Heart right ventricle (tissue), 16 donors: ENCODE measurements around the gene SART3. TPM values are rescaled to one million over a fixed set of nuclear protein-coding genes. Genes with fewer than 3 reads are reported as not detected.

Experiments
- ATAC-seq, 8 donors: fragments of 200-7000 bp; cut with Tn5 transposase; one replicate each; pipeline ENCODE4 v1.9.1; 2020; ENCODE audit warnings: mild to moderate bottlenecking in 8 of 8, moderate library complexity in 8 of 8, moderate number of reproducible peaks in 1 of 8
- DNase-seq, 2 donors: peaks; one replicate each; pipeline ENCODE4 v3.0.0-alpha.2; 2020
- H3K27ac ChIP-seq, 10 donors: fragments of 200-600 bp; sonication (generic) in 2 of 10; one replicate each; pipeline versions ENCODE4 v1.5.0 to v1.8.0; 2020 to 2022; ENCODE audit warnings: mild to moderate bottlenecking in 3 of 10
- H3K27me3 ChIP-seq, 7 donors: fragments of 200-600 bp; one replicate each; pipeline ENCODE4 v1.8.0; 2021 to 2022; ENCODE audit warnings: mild to moderate bottlenecking in 2 of 7
- H3K36me3 ChIP-seq, 9 donors: fragments of 200-600 bp; sonication (generic) in 1 of 9; one replicate each; pipeline versions ENCODE4 v1.5.0 to v1.8.0; 2020 to 2022; ENCODE audit warnings: mild to moderate bottlenecking in 2 of 9
- H3K4me1 ChIP-seq, 9 donors: fragments of 200-600 bp; sonication (generic) in 1 of 9; one replicate each; pipeline versions ENCODE4 v1.5.0 to v1.8.0; 2020 to 2022; ENCODE audit warnings: mild to moderate bottlenecking in 4 of 9
- H3K4me3 ChIP-seq, 10 donors: fragments of 200-600 bp; sonication (generic) in 2 of 10; one replicate each; pipeline versions ENCODE4 v1.5.0 to v1.8.0; 2020 to 2022; ENCODE audit warnings: mild to moderate bottlenecking in 7 of 10, moderate library complexity in 2 of 10
- H3K9me3 ChIP-seq, 11 donors: fragments of 200-600 bp in 10 of 11; sonication (generic) in 2 of 11; one replicate each; pipeline versions ENCODE4 v1.5.0 to v1.8.0; 2013 to 2022; ENCODE audit warnings: mild to moderate bottlenecking in 2 of 11, control low read depth in 1 of 11, moderate library complexity in 1 of 11
- WGBS, 2 donors: extraction: QIAGEN DNeasy Blood & Tissue Kit; methylation state at CpG; one replicate each; pipeline ENCODE4 v1.1.7; 2013; ENCODE audit warnings: inconsistent platforms in 1 of 2; 5-methylcytosine and 5-hydroxymethylcytosine counted together
- intact Hi-C, 10 donors: fragments of 100-400 bp; cut with DNase I; formaldehyde crosslinking; loops; one replicate each; pipeline versions ENCODE4 v1.11.1 to v1.14.2; 2022
- polyA plus RNA-seq, 2 donors: library from polyadenylated mRNA; stranded (reverse); fragments of 200-250 nt; gene quantifications; one replicate each; pipeline ENCODE4 v1.2.3, GENCODE V29; 2013
- total RNA-seq, 10 donors: library from RNA; stranded (reverse); fragmentation: NEBNext Ultra II Directional in 3 of 10; extraction: Animal tissue kit (Norgen Biotek cat#: 25700) in 3 of 10; gene quantifications; one replicate each; pipeline versions ENCODE4 v1.2.1 to v1.2.4, GENCODE V29; 2021 to 2023
- TF ChIP-seq, protein P1 (sequence below), 9 donors: fragments of 200-600 bp; sonication (generic) in 2 of 9; IDR thresholded peaks; one replicate each; pipeline versions ENCODE4 v1.5.0 to v1.8.0; 2021 to 2022; ENCODE audit warnings: antibody characterized with exemption in 9 of 9, mild to moderate bottlenecking in 5 of 9, moderate library complexity in 1 of 9
- donor health status: Arrhythmogenic right ventricular cardiomyopathy.
- donor health status: ischemic (EF 13 %, LVEDD 7.1; RV severe dilation, severe dysfunction).
- donor health status: healthy with polysubstance abuse.
- donor health status: DM: no; HTN: yes; CAD: no.
- donor health status: DM: no; HTN: no; CAD: no.
- donor health status: ischemic (EF 25% LVEDD 6.9; RV normal size, moderate dysfunction).
- donor health status: ischemic (EF 25% LVEDD 5.7; RV mildly dilated, moderate dysfunction).
- donor health status: healthy.
- donor health status: DM: yes; HTN: yes; CAD: no.
- donor health status: Ischemic cardiomyopathy.
- donor health status: ischemic (EF 35%, LVEDD 5.7; RV mildly dilated, moderate dysfunction).
- donor health status: nonischemic (EF 11% LVEDD 7.7; RV severe dilation, severe dysfunction).
- donor health status: DM: yes; HTN: yes; CAD: no.
- donor health status: PGD.
- donor health status: ischemic (EF 29% LVEDD 5.4; RV normal size, mild dysfunction).
- donor health status: nonischemic (EF 23%, LVEDD 6.1; RV moderate dilation, normal function).

The SART3 gene
- total and polyA plus RNA-seq, 12 donors = 13.5 to 38.0 (median 24.4) TPM

DNA sequence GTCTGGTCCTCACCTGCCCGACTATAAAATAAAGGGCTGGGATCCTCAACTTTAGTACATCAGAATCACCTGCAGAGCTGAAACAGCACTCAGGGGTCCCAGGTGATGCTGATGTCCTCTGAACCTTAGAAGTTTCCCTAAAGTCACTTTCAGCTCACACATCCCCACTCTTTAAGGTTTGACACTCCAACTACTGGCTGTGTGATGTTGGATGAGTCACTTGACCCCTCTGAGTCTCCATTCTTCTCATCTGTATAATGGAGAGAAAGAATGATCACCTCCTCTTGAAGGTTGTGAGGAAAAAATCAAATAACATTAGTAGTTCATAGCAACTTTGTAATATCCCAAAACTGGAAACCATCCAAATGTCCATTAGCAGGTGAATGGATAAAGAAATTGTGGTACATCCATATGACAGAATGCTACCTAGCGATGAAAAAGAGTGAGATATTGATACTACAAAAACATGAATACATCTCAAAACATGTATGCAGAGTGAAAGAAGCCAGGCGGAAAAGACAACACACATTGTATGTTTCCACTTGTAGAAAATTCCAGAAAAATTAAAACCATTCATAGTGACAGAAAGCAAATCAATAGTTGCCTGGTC lies 23.6 kb upstream of the SART3 start:
- ATAC-seq (no peak), DNase-seq (no peak)
- no peaks in the 10 kb centered on the region for H3K36me3 ChIP-seq
- TF ChIP-seq, protein P1, sequence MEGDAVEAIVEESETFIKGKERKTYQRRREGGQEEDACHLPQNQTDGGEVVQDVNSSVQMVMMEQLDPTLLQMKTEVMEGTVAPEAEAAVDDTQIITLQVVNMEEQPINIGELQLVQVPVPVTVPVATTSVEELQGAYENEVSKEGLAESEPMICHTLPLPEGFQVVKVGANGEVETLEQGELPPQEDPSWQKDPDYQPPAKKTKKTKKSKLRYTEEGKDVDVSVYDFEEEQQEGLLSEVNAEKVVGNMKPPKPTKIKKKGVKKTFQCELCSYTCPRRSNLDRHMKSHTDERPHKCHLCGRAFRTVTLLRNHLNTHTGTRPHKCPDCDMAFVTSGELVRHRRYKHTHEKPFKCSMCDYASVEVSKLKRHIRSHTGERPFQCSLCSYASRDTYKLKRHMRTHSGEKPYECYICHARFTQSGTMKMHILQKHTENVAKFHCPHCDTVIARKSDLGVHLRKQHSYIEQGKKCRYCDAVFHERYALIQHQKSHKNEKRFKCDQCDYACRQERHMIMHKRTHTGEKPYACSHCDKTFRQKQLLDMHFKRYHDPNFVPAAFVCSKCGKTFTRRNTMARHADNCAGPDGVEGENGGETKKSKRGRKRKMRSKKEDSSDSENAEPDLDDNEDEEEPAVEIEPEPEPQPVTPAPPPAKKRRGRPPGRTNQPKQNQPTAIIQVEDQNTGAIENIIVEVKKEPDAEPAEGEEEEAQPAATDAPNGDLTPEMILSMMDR (IDR thresholded peaks at IDR 0.05) = no peak
- peaks cover 0 to 25% (median 0%) of the 10 kb centered on the region in 9 donors for H3K4me1 ChIP-seq
- no peak overlapping the region for H3K4me3 ChIP-seq
- intact Hi-C loops = no loop called here
- WGBS, 2 donors = 77 to 82% methylated on average over 3 of the region's 3 CpGs
- H3K27ac ChIP-seq = no peak overlapping the region
- H3K27me3 ChIP-seq = no peaks in the 10 kb centered on the region
- H3K9me3 ChIP-seq = no peaks in the 10 kb centered on the region

GRCh38 chr12:108583991-108584390 lies 23.0 kb upstream of the SART3 start:
- no peaks in the 10 kb centered on the region for H3K36me3 ChIP-seq
- no peak overlapping the region for H3K27ac ChIP-seq
- peak in 4 of 8 donors; percentile 13 to 43 (median 28) for ATAC-seq
- TF ChIP-seq, protein P1 (IDR thresholded peaks at IDR 0.05) = no peak
- intact Hi-C loops = no loop called here
- no peak for DNase-seq
- H3K9me3 ChIP-seq = no peaks in the 10 kb centered on the region
- no peaks in the 10 kb centered on the region for H3K27me3 ChIP-seq
- WGBS, 2 donors = 55 to 62% methylated on average over 7 of the region's 7 CpGs
- no peak overlapping the region for H3K4me3 ChIP-seq
- peaks cover 0 to 25% (median 0%) of the 10 kb centered on the region in 9 donors for H3K4me1 ChIP-seq

- Histone ChIP-seq H3K4me1 (peaks cover 0 to 22% (median 0%) of the 10 kb centered on the region in 9 donors), H3K4me3 (no peak overlapping the region), H3K27me3 (no peaks in the 10 kb centered on the region), H3K9me3 (no peaks in the 10 kb centered on the region), H3K27ac (no peak overlapping the region), H3K36me3 (no peaks in the 10 kb centered on the region)
- no peak for ATAC-seq
- no peak for DNase-seq
- intact Hi-C loops = no loop called here
- TF ChIP-seq, protein P1 (IDR thresholded peaks at IDR 0.05) = no peak
- 76 to 77% methylated on average over 10 of the region's 10 CpGs for WGBS, 2 donors
Observed at GRCh38 chr12:108582978-108583770, 22.2 kb upstream of the SART3 start.

DNA sequence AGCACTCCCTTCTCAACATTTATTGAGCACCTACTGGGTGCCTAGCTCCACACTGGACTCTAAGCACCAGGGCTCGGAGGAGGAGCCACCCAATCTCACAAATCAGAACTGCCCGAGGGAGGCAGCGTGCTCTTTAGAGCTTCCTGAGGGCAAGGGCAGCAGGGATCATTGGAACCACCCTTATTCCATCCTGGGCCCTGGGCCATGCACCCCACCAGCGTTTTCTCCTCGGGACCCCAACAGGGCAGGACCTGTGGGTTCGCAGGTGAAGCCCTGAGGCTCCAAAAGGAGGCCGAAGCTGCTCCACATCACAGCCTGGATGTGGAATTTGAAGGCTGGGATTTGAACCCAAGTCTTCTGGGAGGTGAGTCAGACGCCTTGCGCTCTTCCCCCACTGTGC lies 21.5 kb upstream of the SART3 start:
- TF ChIP-seq, protein P1 (IDR thresholded peaks at IDR 0.05) = no peak
- ATAC-seq (no peak), DNase-seq (no peak)
- H3K27ac ChIP-seq = no peak overlapping the region
- H3K4me3 ChIP-seq = no peak overlapping the region
- H3K36me3 ChIP-seq = no peaks in the 10 kb centered on the region
- H3K4me1 ChIP-seq = peaks cover 0 to 22% (median 0%) of the 10 kb centered on the region in 9 donors
- no peaks in the 10 kb centered on the region for H3K27me3 ChIP-seq
- 86 to 91% methylated on average over 9 of the region's 9 CpGs for WGBS, 2 donors
- H3K9me3 ChIP-seq = no peaks in the 10 kb centered on the region
- intact Hi-C loops = no loop called here
